ENCODE data around the gene FN1. TPM values are rescaled to one million over a fixed set of nuclear protein-coding genes. Genes with fewer than 3 reads are reported as not detected.
"Not testable (repeated sequence)": the region's sequence is repeated elsewhere in the genome, so short reads cannot be mapped to it uniquely, and the experiment has no call there.

FN1 gene
- total RNA-seq, 2 donors from 2014 or later, result 27.4 to 53.7 TPM

GRCh38 chr2:215315301-215315700 lies 120.6 kb downstream of the FN1 start:
- Histone ChIP-seq H3K27ac (no peak overlapping the region), H3K9me3 (no peaks in the 10 kb centered on the region), H3K4me3 (no peak overlapping the region), H3K27me3 (no peaks in the 10 kb centered on the region), H3K36me3 (replicated peaks in 1 of 2; ENCODE audit: insufficient read depth in 1 of 2, low read depth in 2 of 2) (peaks cover 0 to 8% of the 10 kb centered on the region in 2 donors), H3K4me1 (peaks cover 17% of the 10 kb centered on the region)
- no peak for TF ChIP-seq POLR2A (IDR thresholded peaks at IDR 0.05)
- 97 to 100% methylated on average over 1 to 2 of the region's 2 CpGs for WGBS, 2 donors
- ATAC-seq, result no peak
- no peak for DNase-seq
- intact Hi-C loops (cut with DNase I), result no loop called here

- no peak for DNase-seq
- no peaks in the 10 kb centered on the region for H3K27me3 ChIP-seq
- no peak overlapping the region for H3K4me3 ChIP-seq
- no peak for ATAC-seq
- no peaks in the 10 kb centered on the region for H3K9me3 ChIP-seq
- WGBS, 2 donors, result 64 to 79% methylated on average over 1 of the region's 1 CpG
- intact Hi-C loops (cut with DNase I), result no loop called here
- no peak overlapping the region for H3K27ac ChIP-seq
- peaks cover 17% of the 10 kb centered on the region for H3K4me1 ChIP-seq
- H3K36me3 ChIP-seq (replicated peaks in 1 of 2; ENCODE audit: insufficient read depth in 1 of 2, low read depth in 2 of 2), result peaks cover 0 to 6% of the 10 kb centered on the region in 2 donors
- TF ChIP-seq POLR2A (IDR thresholded peaks at IDR 0.05), result no peak
- TF ChIP-seq, protein P1, sequence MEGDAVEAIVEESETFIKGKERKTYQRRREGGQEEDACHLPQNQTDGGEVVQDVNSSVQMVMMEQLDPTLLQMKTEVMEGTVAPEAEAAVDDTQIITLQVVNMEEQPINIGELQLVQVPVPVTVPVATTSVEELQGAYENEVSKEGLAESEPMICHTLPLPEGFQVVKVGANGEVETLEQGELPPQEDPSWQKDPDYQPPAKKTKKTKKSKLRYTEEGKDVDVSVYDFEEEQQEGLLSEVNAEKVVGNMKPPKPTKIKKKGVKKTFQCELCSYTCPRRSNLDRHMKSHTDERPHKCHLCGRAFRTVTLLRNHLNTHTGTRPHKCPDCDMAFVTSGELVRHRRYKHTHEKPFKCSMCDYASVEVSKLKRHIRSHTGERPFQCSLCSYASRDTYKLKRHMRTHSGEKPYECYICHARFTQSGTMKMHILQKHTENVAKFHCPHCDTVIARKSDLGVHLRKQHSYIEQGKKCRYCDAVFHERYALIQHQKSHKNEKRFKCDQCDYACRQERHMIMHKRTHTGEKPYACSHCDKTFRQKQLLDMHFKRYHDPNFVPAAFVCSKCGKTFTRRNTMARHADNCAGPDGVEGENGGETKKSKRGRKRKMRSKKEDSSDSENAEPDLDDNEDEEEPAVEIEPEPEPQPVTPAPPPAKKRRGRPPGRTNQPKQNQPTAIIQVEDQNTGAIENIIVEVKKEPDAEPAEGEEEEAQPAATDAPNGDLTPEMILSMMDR (IDR thresholded peaks at IDR 0.05), result no peak
Observed at GRCh38 chr2:215314896-215315295, 121.0 kb downstream of the FN1 start.

- Histone ChIP-seq H3K36me3 (replicated peaks in 1 of 2; ENCODE audit: insufficient read depth in 1 of 2, low read depth in 2 of 2) (no peaks in the 10 kb centered on the region), H3K9me3 (no peaks in the 10 kb centered on the region), H3K4me1 (peaks cover 17% of the 10 kb centered on the region), H3K27me3 (no peaks in the 10 kb centered on the region), H3K4me3 (no peak overlapping the region), H3K27ac (peak overlapping the region in 1 of 4 donors; percentile 81)
- TF ChIP-seq POLR2A (IDR thresholded peaks at IDR 0.05), result no peak
- TF ChIP-seq, protein P1 (IDR thresholded peaks at IDR 0.05), result no peak
- intact Hi-C loops (cut with DNase I), result no loop called here
- 68% methylated on average over 4 of the region's 4 CpGs for WGBS, 2 donors
- DNase-seq (no peak), ATAC-seq (no peak)
Observed at GRCh38 chr2:215313255-215313613, 122.6 kb downstream of the FN1 start.

DNA sequence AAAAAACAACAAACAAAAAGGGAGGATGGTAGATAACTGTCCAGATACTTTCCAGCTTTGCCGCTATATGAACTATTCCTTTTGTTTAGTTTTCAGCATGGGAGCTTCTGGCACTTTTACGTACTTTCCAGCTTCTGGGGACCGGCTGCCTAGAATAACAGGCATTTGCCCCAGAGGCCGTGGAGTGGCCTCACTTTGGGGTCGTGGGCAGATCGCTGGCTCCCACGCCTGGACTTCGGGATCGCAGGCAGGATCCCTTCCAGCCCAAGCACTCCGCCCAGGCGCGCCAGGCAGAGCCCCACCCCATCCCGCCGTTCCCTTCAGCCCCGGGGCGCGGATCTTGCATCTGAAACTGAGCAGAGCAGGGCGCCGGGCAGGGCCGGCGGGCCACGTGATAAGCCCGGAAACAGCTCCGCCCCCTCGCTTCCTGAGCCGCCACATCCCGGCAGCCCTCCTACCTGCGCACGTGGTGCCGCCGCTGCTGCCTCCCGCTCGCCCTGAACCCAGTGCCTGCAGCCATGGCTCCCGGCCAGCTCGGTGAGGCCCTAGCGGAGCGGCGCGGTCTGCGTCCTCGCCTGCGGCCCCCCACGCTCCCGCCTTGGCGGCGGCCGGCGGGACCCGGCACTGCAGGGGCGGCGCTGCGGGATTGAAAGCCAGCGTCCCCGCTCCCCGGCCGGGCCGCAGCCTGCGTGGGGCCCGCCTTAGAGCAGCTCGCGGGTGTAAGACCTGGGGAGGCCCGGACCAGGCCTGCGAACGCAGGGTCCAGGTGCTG lies 124.1 kb downstream of the FN1 start, which contains the start of gene ATIC:
ATIC (plus strand) TSS at position 435 of the 772 bp plus-strand sequence; CDS start at position 519, 84 bp downstream.
- Histone ChIP-seq H3K27me3 (no peaks in the 10 kb centered on the region), H3K9me3 (no peaks in the 10 kb centered on the region), H3K4me1 (peaks cover 17% of the 10 kb centered on the region), H3K4me3 (peak within 1 kb of the TSS; percentile 66 to 79), H3K36me3 (replicated peaks in 1 of 2; ENCODE audit: insufficient read depth in 1 of 2, low read depth in 2 of 2) (no peaks in the 10 kb centered on the region), H3K27ac (peak within 1 kb of the TSS; percentile 44 to 89 (median 81))
- peak; percentile 57 to 76 (median 70) for TF ChIP-seq POLR2A (IDR thresholded peaks at IDR 0.05)
- TF ChIP-seq, protein P1 (IDR thresholded peaks at IDR 0.05), result peak in 4 of 7 experiments; percentile 6 to 38 (median 12)
- peak; percentile 93 to 97 (median 95) for DNase-seq
- 0 to 2% methylated on average over 7 to 63 of the region's 64 CpGs for WGBS, 2 donors
- peak; percentile 98 for ATAC-seq
- intact Hi-C loops (cut with DNase I), result no loop called here

DNA sequence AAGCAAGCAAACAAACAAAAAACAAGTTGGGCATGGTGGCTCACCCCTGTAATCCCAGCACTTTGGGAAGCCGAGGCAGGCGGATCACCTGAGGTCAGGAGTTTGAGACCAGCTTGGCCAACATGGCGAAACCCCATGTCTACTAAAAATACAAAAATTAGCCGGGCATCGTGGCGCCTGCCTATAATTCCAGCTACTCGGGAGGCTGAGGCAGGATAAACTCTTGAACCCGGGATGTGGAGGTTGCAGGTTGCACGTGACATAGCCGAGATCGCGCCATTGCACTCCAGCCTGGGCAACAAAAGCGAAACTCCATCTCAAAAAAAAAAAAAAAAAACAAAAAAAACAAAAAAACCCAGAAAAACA lies 124.6 kb downstream of the FN1 start:
- DNase-seq (peak in 2 of 4 donors; percentile 14 to 25), ATAC-seq (peak; percentile 1)
- peak overlapping the region; percentile 66 to 79 for H3K4me3 ChIP-seq
- peak overlapping the region in 3 of 4 donors; percentile 81 to 89 (median 81) for H3K27ac ChIP-seq
- H3K36me3 ChIP-seq (replicated peaks in 1 of 2; ENCODE audit: insufficient read depth in 1 of 2, low read depth in 2 of 2); H3K9me3 ChIP-seq; intact Hi-C loops (cut with DNase I); H3K27me3 ChIP-seq: not testable (repeated sequence)
- H3K4me1 ChIP-seq, result peaks cover 17% of the 10 kb centered on the region
- WGBS, 2 donors, result 34 to 72% methylated on average over 12 to 13 of the region's 13 CpGs

Other genes with a start within 250 kb of the FN1 start
- gene ATIC, start 124.0 kb downstream of the FN1 start, total RNA-seq, result 10 to 100 TPM; 30.3 to 38.1 TPM

Measured in body of pancreas (tissue), 4 donors.